Left lung (tissue), 10 donors: ENCODE results near the gene UBXN7. TPM values are rescaled to one million over a fixed set of nuclear protein-coding genes. Genes with fewer than 3 reads are reported as not detected.
"Not testable (repeated sequence)": the region's sequence is repeated elsewhere in the genome, so short reads cannot be mapped to it uniquely, and the experiment has no call there.

Source experiments
- ATAC-seq: fragments of 200-7000 bp; cut with Tn5 transposase; one replicate; pipeline ENCODE4 v1.9.1; 2020; ENCODE audit warnings: moderate library complexity
- DNase-seq, 4 donors: peaks; one replicate each; pipeline ENCODE4 v3.0.0-alpha.2; 2013 to 2020
- H3K27ac ChIP-seq, 2 donors: fragments of 200-600 bp; sonication (generic) in 1 of 2; one replicate each; pipeline versions ENCODE4 v1.5.0 to v1.8.0; 2020 to 2021
- H3K27me3 ChIP-seq, 2 donors: fragments of 200-600 bp; sonication (generic) in 1 of 2; one replicate each; pipeline versions ENCODE4 v1.5.0 to v1.8.0; 2020 to 2021
- H3K36me3 ChIP-seq, 2 donors: fragments of 200-600 bp; sonication (generic) in 1 of 2; one replicate each; pipeline versions ENCODE4 v1.5.0 to v1.8.0; 2020 to 2021
- H3K4me1 ChIP-seq, 2 donors: fragments of 200-600 bp; one replicate each; pipeline ENCODE4 v1.8.0; 2021
- H3K4me3 ChIP-seq, 2 donors: fragments of 200-600 bp; sonication (generic) in 1 of 2; one replicate each; pipeline versions ENCODE4 v1.5.0 to v1.8.0; 2020 to 2021; ENCODE audit warnings: mild to moderate bottlenecking in 1 of 2
- H3K9me3 ChIP-seq, 2 donors: fragments of 200-600 bp; sonication (generic) in 1 of 2; one replicate each; pipeline versions ENCODE4 v1.5.0 to v1.8.0; 2020 to 2021
- CTCF ChIP-seq, 2 donors: fragments of 200-600 bp; sonication (generic) in 1 of 2; IDR thresholded peaks; one replicate each; pipeline versions ENCODE4 v1.5.0 to v1.8.0; 2021; ENCODE audit warnings: antibody characterized with exemption in 2 of 2
- intact Hi-C, 2 donors: fragments of 100-400 bp; cut with DNase I; formaldehyde crosslinking; loops; one replicate each; pipeline versions ENCODE4 v1.11.2 to v1.14.2; 2022
- polyA plus RNA-seq, 6 donors: library from polyadenylated mRNA; unstranded; fragments of 120-200 nt; gene quantifications; one replicate each; pipeline ENCODE4 v1.2.1, GENCODE V29; 2013; ENCODE audit not compliant: insufficient read length in 6 of 6
- total RNA-seq, 2 donors: library from RNA; stranded (reverse); fragmentation: NEBNext Ultra II Directional; extraction: Animal tissue kit (Norgen Biotek cat#: 25700); gene quantifications; one replicate each; pipeline ENCODE4 v1.2.1, GENCODE V29; 2021
- donor health status: DM: no; HTN: yes; CAD: no.
- donor health status: DM: no; HTN: no; CAD: no.

Gene UBXN7
- total and polyA plus RNA-seq, 8 donors: 35.2 to 56.3 (median 40.2) TPM

- H3K27me3 ChIP-seq: no peaks in the 10 kb centered on the region
- H3K36me3 ChIP-seq: no peaks in the 10 kb centered on the region
- H3K27ac ChIP-seq: no peak overlapping the region
- DNase-seq (no peak), ATAC-seq (no peak)
- no peak for TF ChIP-seq CTCF (IDR thresholded peaks at IDR 0.05)
- intact Hi-C loops: no loop called here
- no peak overlapping the region for H3K4me3 ChIP-seq
- H3K9me3 ChIP-seq: no peaks in the 10 kb centered on the region
- H3K4me1 ChIP-seq: peaks cover 0 to 12% of the 10 kb centered on the region in 2 donors
Observed at GRCh38 chr3:196321162-196321561, 111.1 kb downstream of the UBXN7 start.

DNA sequence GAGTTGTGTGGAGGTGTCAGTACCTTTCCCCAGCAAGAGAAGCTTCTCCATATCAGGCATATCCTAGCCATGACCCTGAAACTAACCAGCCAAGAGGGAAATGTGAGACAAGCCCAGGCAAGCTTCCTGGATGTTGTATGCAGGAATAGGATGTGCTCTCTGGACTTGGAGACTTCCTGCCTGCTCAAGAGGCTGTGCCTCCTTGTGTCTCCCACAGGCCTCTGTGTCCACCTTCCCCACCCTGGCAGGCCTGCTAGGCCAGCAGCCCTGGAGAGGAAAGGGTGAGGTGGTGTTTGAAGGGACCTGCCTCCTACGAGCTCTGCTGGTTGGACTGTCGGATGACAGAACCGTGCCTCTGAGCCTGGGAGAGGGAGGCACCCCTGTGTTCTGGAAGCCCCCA, 112.1 kb downstream of the UBXN7 start:
- TF ChIP-seq CTCF (IDR thresholded peaks at IDR 0.05): no peak
- Histone ChIP-seq H3K4me3 (no peak overlapping the region), H3K36me3 (no peaks in the 10 kb centered on the region), H3K27me3 (no peaks in the 10 kb centered on the region), H3K9me3 (no peaks in the 10 kb centered on the region), H3K4me1 (peaks cover 0 to 13% of the 10 kb centered on the region in 2 donors), H3K27ac (no peak overlapping the region)
- DNase-seq: no peak
- ATAC-seq: no peak
- intact Hi-C loops: no loop called here

DNA sequence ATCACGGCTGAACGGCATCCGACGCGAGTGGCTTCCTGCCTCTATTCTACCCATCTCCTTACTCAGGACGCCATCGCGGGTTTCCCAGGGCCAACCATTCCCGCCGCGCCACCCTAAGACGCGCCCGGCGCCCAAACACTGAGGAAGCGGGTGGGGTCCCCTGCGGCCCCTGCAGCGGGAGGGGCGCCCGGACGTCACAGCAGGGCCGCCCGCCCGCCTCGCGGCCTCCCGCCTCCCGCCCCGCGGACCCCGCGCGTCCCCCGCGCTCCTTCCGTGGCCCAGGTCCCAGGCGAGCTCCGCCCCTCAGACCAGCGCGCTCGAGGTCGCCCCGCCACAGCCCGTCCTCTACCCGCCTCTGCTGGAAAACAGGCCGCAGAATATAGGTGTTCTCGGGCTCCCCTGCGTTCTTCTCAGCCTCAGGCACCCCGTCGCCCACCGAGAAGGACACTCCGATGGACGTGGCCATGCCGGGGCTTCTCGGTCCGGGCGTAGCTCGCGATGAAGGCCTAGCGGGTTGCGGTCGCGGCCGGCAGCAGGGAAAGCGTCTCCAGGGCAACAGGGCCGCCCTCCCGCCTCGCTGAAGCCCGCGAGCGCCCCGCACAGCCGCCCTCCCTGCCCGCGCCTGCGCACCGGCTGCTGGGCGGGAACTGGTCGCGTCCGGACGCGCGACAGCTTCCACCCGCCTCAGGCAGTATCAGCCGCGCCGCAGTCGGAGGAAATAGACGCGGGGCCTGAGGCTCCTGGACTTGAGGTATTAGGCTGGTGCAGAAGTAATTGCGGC, 114.3 kb downstream of the UBXN7 start, which contains the start of gene DYNLT2B:
TSS of gene DYNLT2B (minus strand) at position 554 of the 781 bp plus-strand sequence. CDS start at position 466, 88 bp downstream.
- H3K9me3 ChIP-seq: no peaks in the 10 kb centered on the region
- H3K27me3 ChIP-seq: no peaks in the 10 kb centered on the region
- TF ChIP-seq CTCF (IDR thresholded peaks at IDR 0.05): no peak
- intact Hi-C loops: no loop called here
- DNase-seq (peak; percentile 91 to 98 (median 94)), ATAC-seq (peak; percentile 99)
- H3K27ac ChIP-seq: peak within 1 kb of the TSS; percentile 94
- peak within 1 kb of the TSS; percentile 78 to 87 for H3K4me3 ChIP-seq
- H3K36me3 ChIP-seq: no peaks in the 10 kb centered on the region
- H3K4me1 ChIP-seq: peaks cover 0 to 13% of the 10 kb centered on the region in 2 donors

DNA sequence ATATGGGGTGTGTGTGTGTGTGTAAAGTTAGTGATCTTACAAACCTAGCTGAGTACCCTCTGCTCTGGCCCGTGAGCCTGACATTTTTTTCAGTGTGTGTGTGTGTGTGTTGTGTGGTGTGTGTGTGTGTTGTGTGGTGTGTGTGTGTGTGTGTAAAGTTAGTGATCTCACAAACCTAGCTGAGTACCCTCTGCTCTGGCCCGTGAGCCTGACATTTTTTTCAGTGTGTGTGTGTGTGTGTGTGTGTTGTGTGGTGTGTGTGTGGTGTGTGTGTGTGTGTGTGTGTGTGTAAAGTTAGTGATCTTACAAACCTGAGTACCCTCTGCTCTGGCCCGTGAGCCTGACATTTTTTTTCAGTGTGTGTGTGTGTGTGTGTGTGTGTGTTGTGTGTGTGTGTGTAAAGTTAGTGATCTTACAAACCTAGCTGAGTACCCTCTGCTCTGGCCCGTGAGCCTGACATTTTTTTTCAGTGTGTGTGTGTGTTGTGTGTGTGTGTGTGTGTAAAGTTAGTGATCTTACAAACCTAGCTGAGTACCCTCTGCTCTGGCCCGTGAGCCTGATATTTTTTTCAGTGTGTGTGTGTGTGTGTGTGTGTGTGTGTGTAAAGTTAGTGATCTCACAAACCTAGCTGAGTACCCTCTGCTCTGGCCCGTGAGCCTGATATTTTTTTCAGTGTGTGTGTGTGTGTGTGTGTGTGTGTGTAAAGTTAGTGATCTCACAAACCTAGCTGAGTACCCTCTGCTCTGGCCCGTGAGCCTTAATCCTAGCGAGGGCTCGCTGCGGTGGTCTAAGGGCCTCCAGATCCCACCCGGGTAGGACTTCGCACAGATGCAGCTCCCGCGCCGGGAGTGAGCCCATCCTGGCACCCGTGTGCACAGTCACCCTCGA, 115.2 kb downstream of the UBXN7 start:
- H3K4me3 ChIP-seq: peak overlapping the region; percentile 78 to 87
- DNase-seq, H3K36me3 ChIP-seq, ATAC-seq, H3K27me3 ChIP-seq, intact Hi-C loops, H3K9me3 ChIP-seq: not testable (repeated sequence)
- peaks cover 0 to 13% of the 10 kb centered on the region in 2 donors for H3K4me1 ChIP-seq
- peak overlapping the region; percentile 94 for H3K27ac ChIP-seq

DNA sequence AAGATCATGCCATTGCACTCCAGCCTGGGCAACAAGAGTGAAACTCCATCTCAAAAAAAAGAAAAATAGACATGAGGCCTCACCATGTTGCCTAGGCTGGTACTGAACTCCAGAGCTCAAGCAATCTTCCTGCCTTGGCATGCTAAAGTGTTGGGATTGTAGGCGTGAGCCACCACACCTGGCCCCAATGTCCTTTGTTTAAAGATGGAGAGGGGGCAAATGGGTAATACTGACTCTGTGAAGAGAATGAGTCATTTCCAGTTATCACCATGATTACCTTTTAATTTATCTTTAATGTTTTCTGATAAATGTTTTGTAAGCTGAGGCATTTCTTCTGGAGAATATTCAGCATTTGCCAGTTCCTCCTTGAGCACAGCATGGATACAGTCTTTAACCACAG, 116.4 kb downstream of the UBXN7 start:
- Histone ChIP-seq H3K9me3 (no peaks in the 10 kb centered on the region), H3K27me3 (no peaks in the 10 kb centered on the region), H3K4me1 (peaks cover 0 to 13% of the 10 kb centered on the region in 2 donors), H3K4me3 (no peak overlapping the region), H3K27ac (no peak overlapping the region), H3K36me3 (no peaks in the 10 kb centered on the region)
- no peak for ATAC-seq
- no peak for TF ChIP-seq CTCF (IDR thresholded peaks at IDR 0.05)
- intact Hi-C loops: no loop called here
- no peak for DNase-seq
